Measurements from ENCODE around the gene RIN1. TPM values are rescaled to one million over a fixed set of nuclear protein-coding genes. Genes with fewer than 3 reads are reported as not detected.

Gene RIN1
- total RNA-seq, 2 donors from 2014 or later = 2.2 to 2.6 TPM

GRCh38 chr11:66289548-66290329, 46.5 kb downstream of the RIN1 start:
- peaks cover 6% of the 10 kb centered on the region for H3K4me1 Mint-ChIP-seq
- Histone ChIP-seq H3K4me3 (ENCODE audit: low read length) (peak overlapping the region; percentile 97), H3K9ac (ENCODE audit: extremely low read depth, low read length, poor library complexity, severe bottlenecking) (peak overlapping the region; percentile 91), H3K4me1 (ENCODE audit: control insufficient read depth, insufficient read depth, low read length) (no peaks in the 10 kb centered on the region), H3K9me3 (ENCODE audit: control insufficient read depth, low read length) (no peaks in the 10 kb centered on the region), H3K27me3 (ENCODE audit: control insufficient read depth, insufficient read depth, low read length, poor library complexity, severe bottlenecking) (peaks cover 46% of the 10 kb centered on the region), H3K36me3 (ENCODE audit: control insufficient read depth, insufficient read depth, low read length) (peaks cover 19% of the 10 kb centered on the region), H3K27ac (ENCODE audit: low read depth, low read length) (peak overlapping the region; percentile 90)
- peaks cover 2% of the 10 kb centered on the region for H3K36me3 Mint-ChIP-seq (ENCODE audit: low read depth)
- no peaks in the 10 kb centered on the region for H3K9me3 Mint-ChIP-seq
- H3K27ac Mint-ChIP-seq = peak overlapping the region; percentile 97
- WGBS, 2 experiments (ENCODE audit: insufficient coverage in 1 of 2, insufficient read length in 1 of 2) = 15 to 32% methylated on average over 13 to 36 of the region's 36 CpGs
- TF ChIP-seq CTCF (conservative IDR thresholded peaks at IDR 0.05) = no peak
- H3K4me3 Mint-ChIP-seq = peak overlapping the region; percentile 75
- H3K27me3 Mint-ChIP-seq (ENCODE audit: insufficient read depth) = peaks cover 45% of the 10 kb centered on the region
- DNase-seq = peak; percentile 96

GRCh38 chr11:66288671-66289547, 47.3 kb downstream of the RIN1 start, which contains the start of gene YIF1A:
TSS of gene YIF1A (minus strand) at chr11:66289143. CDS start at chr11:66288985, 158 bp downstream.
- Histone ChIP-seq H3K4me3 (ENCODE audit: low read length) (peak within 1 kb of the TSS; percentile 97), H3K9me3 (ENCODE audit: control insufficient read depth, low read length) (no peaks in the 10 kb centered on the region), H3K4me1 (ENCODE audit: control insufficient read depth, insufficient read depth, low read length) (no peaks in the 10 kb centered on the region), H3K27me3 (ENCODE audit: control insufficient read depth, insufficient read depth, low read length, poor library complexity, severe bottlenecking) (peaks cover 41% of the 10 kb centered on the region), H3K27ac (ENCODE audit: low read depth, low read length) (peak within 1 kb of the TSS; percentile 90), H3K36me3 (ENCODE audit: control insufficient read depth, insufficient read depth, low read length) (peaks cover 26% of the 10 kb centered on the region), H3K9ac (ENCODE audit: extremely low read depth, low read length, poor library complexity, severe bottlenecking) (peak within 1 kb of the TSS; percentile 91)
- Mint-ChIP-seq H3K36me3 (ENCODE audit: low read depth) (peaks cover 6% of the 10 kb centered on the region), H3K4me3 (peak within 1 kb of the TSS; percentile 75), H3K27ac (peak within 1 kb of the TSS; percentile 97), H3K4me1 (peaks cover 6% of the 10 kb centered on the region), H3K9me3 (no peaks in the 10 kb centered on the region), H3K27me3 (ENCODE audit: insufficient read depth) (peaks cover 41% of the 10 kb centered on the region)
- DNase-seq = peak; percentile 100
- peak; percentile 17 for TF ChIP-seq CTCF (conservative IDR thresholded peaks at IDR 0.05)
- WGBS, 2 experiments (ENCODE audit: insufficient coverage in 1 of 2, insufficient read length in 1 of 2) = 0% methylated on average over 39 to 87 of the region's 87 CpGs

GRCh38 chr11:66287889-66288670, 48.2 kb downstream of the RIN1 start:
- Mint-ChIP-seq H3K4me3 (peak overlapping the region; percentile 75), H3K27me3 (ENCODE audit: insufficient read depth) (peaks cover 33% of the 10 kb centered on the region), H3K36me3 (ENCODE audit: low read depth) (peaks cover 6% of the 10 kb centered on the region), H3K27ac (peak overlapping the region; percentile 88), H3K4me1 (peaks cover 6% of the 10 kb centered on the region), H3K9me3 (no peaks in the 10 kb centered on the region)
- peak overlapping the region; percentile 91 for H3K9ac ChIP-seq (ENCODE audit: extremely low read depth, low read length, poor library complexity, severe bottlenecking)
- no peaks in the 10 kb centered on the region for H3K9me3 ChIP-seq (ENCODE audit: control insufficient read depth, low read length)
- peaks cover 33% of the 10 kb centered on the region for H3K27me3 ChIP-seq (ENCODE audit: control insufficient read depth, insufficient read depth, low read length, poor library complexity, severe bottlenecking)
- peaks cover 26% of the 10 kb centered on the region for H3K36me3 ChIP-seq (ENCODE audit: control insufficient read depth, insufficient read depth, low read length)
- DNase-seq = no peak
- H3K4me3 ChIP-seq (ENCODE audit: low read length) = peak overlapping the region; percentile 97
- H3K27ac ChIP-seq (ENCODE audit: low read depth, low read length) = peak overlapping the region; percentile 83
- no peak for TF ChIP-seq CTCF (conservative IDR thresholded peaks at IDR 0.05)
- no peaks in the 10 kb centered on the region for H3K4me1 ChIP-seq (ENCODE audit: control insufficient read depth, insufficient read depth, low read length)
- WGBS, 2 experiments (ENCODE audit: insufficient coverage in 1 of 2, insufficient read length in 1 of 2) = 52 to 60% methylated on average over 13 to 20 of the region's 20 CpGs

Measured in endodermal cell (in vitro differentiated cells).